HT-29 (cell line): Measurements from ENCODE around the gene ACVR1. TPM values are rescaled to one million over a fixed set of nuclear protein-coding genes. Genes with fewer than 3 reads are reported as not detected.
"Not testable (repeated sequence)": the region's sequence is repeated elsewhere in the genome, so short reads cannot be mapped to it uniquely, and the experiment has no call there.

Experiments used
- DNase-seq: peaks from one replicate; pipeline ENCODE4 v3.0.0-alpha.2; 2015; ENCODE audit warnings: low spot score
- small RNA-seq: library from RNA; depleted of rRNA; stranded (forward); fragments of <200 nt; gene quantifications from one replicate; pipeline ENCODE3, GENCODE V24; 2014
- total RNA-seq: library from RNA; depleted of rRNA; stranded (reverse); fragments of >200 nt; shearing (Covaris generic); gene quantifications from 2 replicates; pipeline ENCODE4 v1.2.3, GENCODE V29; 2014; rRNA removed

ACVR1 gene
- total RNA-seq, 1 experiment from 2014 or later = 6.6 TPM

DNA sequence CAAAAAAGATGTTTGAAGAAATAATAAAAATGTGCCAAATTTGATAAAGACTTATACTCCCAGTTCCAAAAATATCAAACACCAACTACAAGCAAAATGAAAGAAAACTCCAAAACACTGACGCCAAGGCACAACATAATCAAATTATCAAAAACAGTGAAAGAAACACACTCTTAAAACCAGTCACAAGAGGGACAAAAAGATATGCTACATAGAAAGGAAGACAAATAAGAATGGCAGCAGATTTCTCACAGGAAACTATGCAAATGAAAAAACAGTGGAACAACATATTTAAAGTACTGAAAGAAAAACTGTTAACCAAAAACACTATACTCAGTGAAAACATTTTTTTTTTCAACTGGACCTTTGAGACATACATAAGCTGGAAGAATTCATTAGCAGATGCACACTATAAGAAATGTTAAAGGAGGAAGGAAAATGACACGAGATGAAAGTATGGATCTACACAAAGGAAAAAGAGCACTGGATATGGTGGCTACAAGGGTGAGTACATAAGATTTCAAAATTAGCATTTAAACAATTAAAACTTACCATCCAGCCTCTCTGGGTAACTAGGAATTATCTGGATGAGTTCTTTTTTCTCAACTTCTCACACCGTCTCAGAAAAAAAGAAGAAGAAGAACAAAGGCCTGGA, 153.4 kb downstream of the ACVR1 start:
- no peak for DNase-seq

GRCh38 chr2:157720504-157720903, 155.6 kb downstream of the ACVR1 start:
- no peak for DNase-seq

DNA sequence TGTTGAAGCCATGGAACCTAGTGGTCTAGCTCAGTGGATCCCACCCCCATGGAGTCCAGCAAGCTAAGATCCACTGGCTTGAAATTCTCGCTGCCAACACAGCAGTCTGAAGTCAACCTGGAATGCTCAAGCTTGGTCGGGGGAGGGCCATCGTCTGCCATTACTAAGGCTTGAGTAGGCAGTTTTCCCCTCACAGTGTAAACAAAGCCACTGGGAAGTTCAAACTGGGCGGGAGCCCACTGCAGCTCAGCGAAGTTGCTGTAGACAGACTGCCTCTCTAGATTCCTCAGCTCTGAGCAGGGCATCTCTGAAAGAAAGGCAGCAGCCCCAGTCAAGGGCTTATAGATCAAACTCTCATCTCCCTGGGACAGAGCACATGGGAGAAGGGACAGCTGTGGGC, 171.5 kb downstream of the ACVR1 start:
- DNase-seq = not testable (repeated sequence)

- DNase-seq = not testable (repeated sequence)
Measured at GRCh38 chr2:157704148-157704547, 172.0 kb downstream of the ACVR1 start.

- no peak for DNase-seq
Measured at GRCh38 chr2:157699806-157700205, 176.3 kb downstream of the ACVR1 start.

DNA sequence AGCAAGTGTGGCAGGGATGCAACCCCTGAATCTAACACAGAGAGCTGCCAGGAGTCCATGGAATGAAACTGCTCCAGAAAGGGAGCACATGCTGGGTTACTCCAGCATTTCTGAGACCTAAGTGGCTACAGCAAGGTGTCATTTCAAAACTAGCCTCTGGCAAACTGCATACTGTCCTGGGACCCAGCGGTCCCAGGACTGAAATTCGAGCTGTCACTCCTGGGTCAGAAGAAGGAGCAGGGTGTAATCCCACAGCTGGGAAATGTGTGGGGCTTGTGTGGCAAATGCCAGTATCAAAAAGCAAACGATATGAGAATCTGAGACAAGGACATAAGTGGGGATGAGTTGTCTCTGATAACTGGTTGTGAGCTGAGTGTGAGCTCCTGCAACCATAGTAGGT, 177.1 kb downstream of the ACVR1 start:
- no peak for DNase-seq

DNA sequence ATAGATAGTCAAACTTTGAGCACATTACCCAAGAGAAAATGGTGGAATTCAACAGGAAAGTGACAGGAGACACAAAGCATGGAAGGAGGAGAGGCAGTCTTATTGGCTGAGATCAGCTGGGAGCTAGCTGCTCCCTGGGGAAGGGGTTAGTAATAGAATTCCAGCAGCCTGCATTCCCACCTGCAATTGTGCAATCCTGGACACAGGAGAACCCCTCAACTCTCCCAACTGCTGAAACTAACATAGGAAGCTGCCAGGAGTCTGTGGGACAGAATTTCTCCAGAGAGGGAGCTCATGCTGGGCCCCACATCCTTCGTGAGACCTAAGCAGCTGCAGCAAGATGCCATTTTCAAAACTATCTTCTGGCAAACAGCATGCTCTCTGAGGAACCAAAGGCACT, 177.7 kb downstream of the ACVR1 start:
- DNase-seq = no peak

- DNase-seq = no peak
Measured at GRCh38 chr2:157696036-157696435, 180.1 kb downstream of the ACVR1 start.

GRCh38 chr2:157692768-157693167, 183.4 kb downstream of the ACVR1 start:
- DNase-seq = no peak

- no peak for DNase-seq
Measured at GRCh38 chr2:157691695-157692094, 184.4 kb downstream of the ACVR1 start.

DNA sequence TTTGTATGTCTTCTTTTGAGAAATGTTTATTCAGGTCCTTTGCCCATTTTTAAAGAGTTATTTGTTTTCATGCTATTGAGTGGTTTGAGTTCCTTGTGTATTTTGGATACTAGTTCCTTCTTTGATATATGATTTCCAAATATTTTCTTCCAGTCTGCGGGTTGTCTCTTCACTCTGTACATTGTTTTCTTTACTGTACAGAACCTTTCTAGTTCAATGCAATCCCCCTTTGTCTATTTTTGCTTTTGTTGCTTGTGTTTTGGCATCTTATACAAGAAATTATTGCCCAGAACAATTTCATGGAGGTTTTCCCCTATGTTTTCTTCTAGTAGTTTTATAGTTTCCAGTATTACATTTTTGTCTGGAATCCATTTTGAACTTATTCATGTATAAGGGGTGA, 185.0 kb downstream of the ACVR1 start:
- DNase-seq = no peak

Small RNAs within 50 kb of the gene (small RNA-seq; reads per million reads assigned to genes)
- not detected for gene RNU6-436P

Other genes with a start within 250 kb of the ACVR1 start
- gene ACVR1C, start 247.5 kb downstream of the ACVR1 start, total RNA-seq = 0.03 TPM in 2 replicates
- not detected in 2 replicates for gene UPP2, start 225.5 kb upstream of the ACVR1 start, total RNA-seq